ENCODE measurements around the gene KLF16.

KLF16 gene

GRCh38 chr19:1863328-1863637 is at the start of gene KLF16:
TSS of gene KLF16 (minus strand) at chr19:1863579. CDS start at chr19:1863497, 82 bp downstream.
- TF ChIP-seq, protein P1, sequence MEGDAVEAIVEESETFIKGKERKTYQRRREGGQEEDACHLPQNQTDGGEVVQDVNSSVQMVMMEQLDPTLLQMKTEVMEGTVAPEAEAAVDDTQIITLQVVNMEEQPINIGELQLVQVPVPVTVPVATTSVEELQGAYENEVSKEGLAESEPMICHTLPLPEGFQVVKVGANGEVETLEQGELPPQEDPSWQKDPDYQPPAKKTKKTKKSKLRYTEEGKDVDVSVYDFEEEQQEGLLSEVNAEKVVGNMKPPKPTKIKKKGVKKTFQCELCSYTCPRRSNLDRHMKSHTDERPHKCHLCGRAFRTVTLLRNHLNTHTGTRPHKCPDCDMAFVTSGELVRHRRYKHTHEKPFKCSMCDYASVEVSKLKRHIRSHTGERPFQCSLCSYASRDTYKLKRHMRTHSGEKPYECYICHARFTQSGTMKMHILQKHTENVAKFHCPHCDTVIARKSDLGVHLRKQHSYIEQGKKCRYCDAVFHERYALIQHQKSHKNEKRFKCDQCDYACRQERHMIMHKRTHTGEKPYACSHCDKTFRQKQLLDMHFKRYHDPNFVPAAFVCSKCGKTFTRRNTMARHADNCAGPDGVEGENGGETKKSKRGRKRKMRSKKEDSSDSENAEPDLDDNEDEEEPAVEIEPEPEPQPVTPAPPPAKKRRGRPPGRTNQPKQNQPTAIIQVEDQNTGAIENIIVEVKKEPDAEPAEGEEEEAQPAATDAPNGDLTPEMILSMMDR (IDR thresholded peaks at IDR 0.05; ENCODE audit: unreplicated experiment in 3 of 3): no peak
- H3K27me3 Mint-ChIP-seq (ENCODE audit: low read depth): peaks cover 10% of the 10 kb centered on the region
- H3K9me3 Mint-ChIP-seq: no peaks in the 10 kb centered on the region
- no peaks in the 10 kb centered on the region for H3K36me3 Mint-ChIP-seq (ENCODE audit: low read depth)
- peak within 1 kb of the TSS; percentile 7 to 69 (median 32) for H3K27ac Mint-ChIP-seq
- H3K4me1 Mint-ChIP-seq: peaks cover 20% of the 10 kb centered on the region
- peak within 1 kb of the TSS; percentile 85 to 91 (median 88) for H3K4me3 Mint-ChIP-seq

GRCh38 chr19:1912760-1913505 is 49.6 kb upstream of the KLF16 start:
- Mint-ChIP-seq H3K27me3 (ENCODE audit: low read depth) (no peaks in the 10 kb centered on the region), H3K4me1 (no peaks in the 10 kb centered on the region), H3K4me3 (no peak overlapping the region), H3K9me3 (no peaks in the 10 kb centered on the region), H3K36me3 (ENCODE audit: low read depth) (peaks cover 14% of the 10 kb centered on the region), H3K27ac (no peak overlapping the region)
- TF ChIP-seq, protein P1 (IDR thresholded peaks at IDR 0.05; ENCODE audit: unreplicated experiment in 3 of 3): no peak

DNA sequence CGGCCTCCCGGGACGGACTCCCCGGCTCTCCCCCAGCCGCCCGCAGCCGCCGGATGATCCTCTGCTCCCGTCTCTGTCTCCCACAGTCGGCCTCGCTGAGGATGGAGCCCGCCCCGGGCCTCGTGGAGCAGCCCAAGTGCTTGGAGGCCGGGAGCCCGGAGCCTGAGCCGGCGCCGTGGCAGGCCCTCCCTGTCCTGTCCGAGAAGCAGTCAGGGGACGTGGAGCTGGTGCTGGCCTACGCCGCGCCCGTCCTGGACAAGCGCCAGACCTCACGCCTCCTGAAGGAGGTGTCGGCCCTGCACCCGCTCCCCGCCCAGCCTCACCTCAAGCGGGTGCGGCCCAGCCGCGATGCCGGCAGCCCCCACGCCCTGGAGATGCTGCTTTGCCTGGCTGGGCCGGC is 48.6 kb upstream of the KLF16 start:
- peaks cover 11% of the 10 kb centered on the region for H3K36me3 Mint-ChIP-seq (ENCODE audit: low read depth)
- H3K9me3 Mint-ChIP-seq: no peaks in the 10 kb centered on the region
- TF ChIP-seq, protein P1 (IDR thresholded peaks at IDR 0.05; ENCODE audit: unreplicated experiment in 3 of 3): no peak
- H3K4me3 Mint-ChIP-seq: no peak overlapping the region
- H3K4me1 Mint-ChIP-seq: no peaks in the 10 kb centered on the region
- H3K27me3 Mint-ChIP-seq (ENCODE audit: low read depth): no peaks in the 10 kb centered on the region
- no peak overlapping the region for H3K27ac Mint-ChIP-seq

GRCh38 chr19:1911098-1911497 is 47.7 kb upstream of the KLF16 start:
- TF ChIP-seq, protein P1 (IDR thresholded peaks at IDR 0.05; ENCODE audit: unreplicated experiment in 3 of 3): no peak
- Mint-ChIP-seq H3K4me1 (no peaks in the 10 kb centered on the region), H3K9me3 (no peaks in the 10 kb centered on the region), H3K27ac (no peak overlapping the region), H3K36me3 (ENCODE audit: low read depth) (peaks cover 11% of the 10 kb centered on the region), H3K27me3 (ENCODE audit: low read depth) (no peaks in the 10 kb centered on the region), H3K4me3 (no peak overlapping the region)

DNA sequence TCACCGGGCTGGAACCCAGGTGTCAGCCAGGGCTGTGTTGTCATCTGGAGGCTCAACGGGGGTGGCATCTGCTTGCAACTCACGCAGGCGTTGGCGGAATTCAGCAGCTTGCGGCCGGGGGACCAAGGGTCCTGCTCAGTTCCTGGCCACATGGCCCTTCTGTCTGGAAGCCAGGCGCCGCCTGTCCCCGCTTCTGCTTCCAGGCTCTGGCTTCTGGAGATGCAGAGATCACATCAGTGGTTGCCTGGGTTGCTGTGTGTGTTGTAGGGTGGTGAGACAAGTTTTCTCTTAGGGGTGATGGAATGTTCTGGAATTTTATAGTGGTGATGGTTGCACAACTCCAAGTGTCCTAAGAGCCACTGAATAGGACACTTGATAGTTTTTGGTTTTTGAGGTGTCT is 46.8 kb upstream of the KLF16 start:
- Mint-ChIP-seq H3K36me3 (ENCODE audit: low read depth) (peaks cover 11% of the 10 kb centered on the region), H3K4me1 (peaks cover 5% of the 10 kb centered on the region), H3K9me3 (no peaks in the 10 kb centered on the region), H3K27me3 (ENCODE audit: low read depth) (no peaks in the 10 kb centered on the region), H3K27ac (peak overlapping the region in 2 of 3 experiments; percentile 11 to 41), H3K4me3 (peak overlapping the region in 1 of 3 experiments; percentile 7)
- TF ChIP-seq, protein P1 (IDR thresholded peaks at IDR 0.05; ENCODE audit: unreplicated experiment in 3 of 3): no peak

DNA sequence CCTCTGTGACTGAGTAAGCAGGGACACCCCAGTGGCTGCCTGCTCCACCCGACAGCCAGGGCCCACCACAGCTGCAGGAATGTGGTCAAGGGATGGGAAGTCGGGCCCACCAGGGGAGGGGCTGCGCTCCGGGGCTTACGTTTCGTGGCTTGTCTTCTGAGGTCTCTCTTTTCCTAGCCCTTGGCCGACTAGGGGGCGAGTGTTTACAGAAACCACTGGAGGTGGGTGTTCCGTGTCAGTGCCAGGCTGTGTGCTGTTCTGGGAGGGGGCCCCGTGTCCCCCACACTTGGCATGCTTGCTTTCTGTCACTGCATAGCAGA is 46.3 kb upstream of the KLF16 start:
- TF ChIP-seq, protein P1 (IDR thresholded peaks at IDR 0.05; ENCODE audit: unreplicated experiment in 3 of 3): no peak
- peaks cover 5% of the 10 kb centered on the region for H3K4me1 Mint-ChIP-seq
- no peak overlapping the region for H3K27ac Mint-ChIP-seq
- H3K27me3 Mint-ChIP-seq (ENCODE audit: low read depth): no peaks in the 10 kb centered on the region
- peaks cover 11% of the 10 kb centered on the region for H3K36me3 Mint-ChIP-seq (ENCODE audit: low read depth)
- no peak overlapping the region for H3K4me3 Mint-ChIP-seq
- no peaks in the 10 kb centered on the region for H3K9me3 Mint-ChIP-seq
